Right cardiac atrium (tissue), 5 donors: ENCODE measurements around the gene AOPEP. TPM values are rescaled to one million over a fixed set of nuclear protein-coding genes. Genes with fewer than 3 reads are reported as not detected.
"Not testable (repeated sequence)": the region's sequence is repeated elsewhere in the genome, so short reads cannot be mapped to it uniquely, and the experiment has no call there.

Experiments used
- ATAC-seq, 2 donors: fragments of 200-7000 bp; cut with Tn5 transposase; one replicate each; pipeline versions ENCODE4 v1.8.0 to v1.9.1; 2020; ENCODE audit warnings: moderate library complexity in 2 of 2, mild to moderate bottlenecking in 1 of 2
- DNase-seq, 3 donors: peaks; one replicate each; pipeline ENCODE4 v3.0.0-alpha.2; 2020
- H3K27ac ChIP-seq: one replicate; pipeline ENCODE4 v1.5.1; 2013; ENCODE audit warnings: mild to moderate bottlenecking, low read length, control low read depth, moderate library complexity
- H3K27me3 ChIP-seq: one replicate; pipeline ENCODE4 v1.6.1; 2013; ENCODE audit not compliant: control insufficient read depth, insufficient read depth
- H3K4me1 ChIP-seq: one replicate; pipeline ENCODE4 v1.6.1; 2013; ENCODE audit warnings: low read length; ENCODE audit not compliant: control insufficient read depth, insufficient read depth
- H3K4me3 ChIP-seq: one replicate; pipeline ENCODE4 v1.5.1; 2013; ENCODE audit warnings: low read length, control low read depth
- H3K9me3 ChIP-seq: one replicate; pipeline ENCODE4 v1.6.1; 2013; ENCODE audit warnings: low read length; ENCODE audit not compliant: control insufficient read depth
- WGBS: extraction: QIAGEN DNeasy Blood & Tissue Kit; methylation state at CpG from one replicate; pipeline ENCODE4 v1.1.7; 2013; 5-methylcytosine and 5-hydroxymethylcytosine counted together
- intact Hi-C, 4 donors: fragments of 100-400 bp; cut with DNase I; formaldehyde crosslinking; loops; one replicate each; pipeline versions ENCODE4 v1.11.0 to v1.14.0; 2022 to 2023
- polyA plus RNA-seq: library from polyadenylated mRNA; stranded (reverse); fragments of 200-250 nt; gene quantifications from one replicate; pipeline ENCODE4 v1.2.3, GENCODE V29; 2013
- total RNA-seq, 4 donors: library from RNA; stranded (reverse); fragmentation: NEBNext Ultra II Directional; extraction: Animal tissue kit (Norgen Biotek cat#: 25700); gene quantifications; one replicate each; pipeline ENCODE4 v1.2.1, GENCODE V29; 2021
- donor health status: healthy with polysubstance abuse.
- donor health status: DM: no; HTN: yes; CAD: no.
- donor health status: DM: no; HTN: no; CAD: no.
- donor health status: DM: no; HTN: yes; CAD: no; lungs with severe emphysema.
- donor health status: DM: yes; HTN: yes; CAD: no.

AOPEP gene
- total and polyA plus RNA-seq, 5 donors: 124 to 170 (median 154) TPM

- Histone ChIP-seq H3K4me1 (peaks cover 21% of the 10 kb centered on the region), H3K4me3 (peak overlapping the region; percentile 20), H3K27ac (peak overlapping the region; percentile 88), H3K9me3 (no peaks in the 10 kb centered on the region), H3K27me3 (no peaks in the 10 kb centered on the region)
- 32% methylated on average over 11 of the region's 11 CpGs for WGBS
- DNase-seq (peak; percentile 59 to 71 (median 69)), ATAC-seq (peak; percentile 79 to 82)
- intact Hi-C loops: no loop called here
Observed at GRCh38 chr9:95018099-95018936, 291.8 kb downstream of the AOPEP start.

- H3K27me3 ChIP-seq, H3K4me3 ChIP-seq, H3K27ac ChIP-seq, H3K9me3 ChIP-seq, ATAC-seq, DNase-seq: not testable (repeated sequence)
- WGBS: 93% methylated on average over 6 of the region's 6 CpGs
- H3K4me1 ChIP-seq: peaks cover 31% of the 10 kb centered on the region
- intact Hi-C loops: loop anchor here in 1 of 4 donors (10.0 kb wide), 2 partner anchors 64 to 236 kb away; no protein-coding TSS in a partner anchor
Observed at GRCh38 chr9:95020644-95021043, 294.1 kb downstream of the AOPEP start.

DNA sequence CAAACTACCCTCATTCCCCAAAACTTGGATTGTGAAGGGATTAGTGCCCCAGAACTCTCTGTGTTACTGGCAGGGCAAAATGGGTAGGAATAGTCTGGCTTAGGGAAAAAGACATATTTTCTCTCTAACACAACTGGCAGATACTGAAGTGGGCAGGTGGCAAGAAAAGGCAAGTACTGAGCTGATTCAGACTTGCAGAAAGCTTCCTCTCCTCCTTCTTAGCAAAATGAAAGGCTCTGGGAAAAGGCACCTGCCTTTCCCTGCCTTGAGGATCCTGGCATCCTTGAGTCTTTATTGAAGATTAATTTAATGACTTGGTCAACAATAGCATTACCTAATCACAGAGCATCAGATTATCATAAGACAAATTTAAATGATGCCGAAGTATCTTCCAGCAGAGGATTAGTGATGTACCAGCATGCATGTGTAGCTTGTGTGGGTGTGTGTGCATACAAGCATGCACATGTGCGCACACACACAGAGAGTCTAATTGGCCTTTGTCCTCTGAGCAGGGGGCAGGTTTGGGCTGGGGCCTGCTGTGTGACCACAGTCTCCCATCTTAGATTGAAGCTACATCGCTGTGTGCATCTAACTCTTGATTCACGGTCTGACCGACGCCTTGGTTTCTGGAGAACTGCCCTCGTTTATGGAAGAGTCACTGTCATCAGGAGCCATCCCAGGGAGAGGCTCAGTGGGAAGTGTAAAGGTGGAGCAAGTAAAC lies 294.8 kb downstream of the AOPEP start:
- H3K27me3 ChIP-seq: no peaks in the 10 kb centered on the region
- ATAC-seq (no peak), DNase-seq (no peak)
- peak overlapping the region; percentile 39 for H3K27ac ChIP-seq
- H3K4me3 ChIP-seq: no peak overlapping the region
- WGBS: 70% methylated on average over 7 of the region's 7 CpGs
- H3K4me1 ChIP-seq: peaks cover 31% of the 10 kb centered on the region
- no peaks in the 10 kb centered on the region for H3K9me3 ChIP-seq
- intact Hi-C loops: loop anchor here in 1 of 4 donors (10.0 kb wide), 2 partner anchors 63 to 237 kb away; no protein-coding TSS in a partner anchor

GRCh38 chr9:95022657-95023056 lies 296.2 kb downstream of the AOPEP start:
- H3K4me3 ChIP-seq: no peak overlapping the region
- H3K4me1 ChIP-seq: peaks cover 31% of the 10 kb centered on the region
- intact Hi-C loops: loop anchor here in 1 of 4 donors (10.0 kb wide), 2 partner anchors 62 to 238 kb away; no protein-coding TSS in a partner anchor
- ATAC-seq (no peak), DNase-seq (no peak)
- H3K9me3 ChIP-seq: no peaks in the 10 kb centered on the region
- WGBS: 89% methylated on average over 5 of the region's 5 CpGs
- H3K27ac ChIP-seq: peak overlapping the region; percentile 83
- H3K27me3 ChIP-seq: no peaks in the 10 kb centered on the region

DNA sequence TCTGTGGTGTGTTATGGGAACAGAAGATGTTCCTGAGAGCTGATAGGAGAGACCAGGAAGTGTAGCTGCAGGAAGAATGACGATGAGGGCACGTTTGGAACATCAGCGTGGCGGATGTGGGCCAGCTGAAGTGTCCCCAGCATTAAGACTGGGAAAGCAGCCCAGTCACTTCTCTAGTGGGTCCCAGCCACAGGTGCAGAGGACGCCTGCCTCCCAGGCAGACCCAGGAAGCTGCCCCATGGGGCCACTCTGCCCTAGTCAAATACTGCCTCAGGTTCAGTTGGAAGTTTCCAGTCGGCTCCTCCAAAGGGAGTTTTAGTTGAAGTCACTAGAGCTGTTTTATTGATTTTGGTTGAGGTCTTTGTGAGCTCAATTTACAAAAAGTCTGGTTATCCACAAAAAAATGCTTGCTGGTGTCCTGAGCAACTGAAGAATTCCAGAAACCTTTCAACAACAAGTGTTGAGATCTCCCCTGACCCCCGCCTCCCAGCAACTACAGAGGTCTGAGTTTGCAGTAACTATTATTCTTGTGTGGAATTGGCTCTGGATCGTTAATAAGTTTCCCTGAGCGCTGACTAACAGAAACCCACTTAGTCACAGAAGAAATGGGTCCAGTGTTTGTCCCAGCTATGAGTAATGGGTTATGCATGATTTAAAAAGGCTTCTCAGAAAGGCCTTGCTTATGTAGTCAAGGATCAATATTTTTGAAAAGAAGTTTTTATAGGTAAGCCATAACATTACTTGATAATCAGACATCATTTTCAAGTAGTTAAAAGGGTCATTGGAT lies 296.9 kb downstream of the AOPEP start:
- Histone ChIP-seq H3K27me3 (no peaks in the 10 kb centered on the region), H3K4me3 (no peak overlapping the region), H3K9me3 (no peaks in the 10 kb centered on the region), H3K27ac (peak overlapping the region; percentile 84), H3K4me1 (peaks cover 34% of the 10 kb centered on the region)
- peak; percentile 45 to 60 for ATAC-seq
- peak; percentile 43 to 68 (median 62) for DNase-seq
- intact Hi-C loops: loop anchor here in 1 of 4 donors (10.0 kb wide), 2 partner anchors 61 to 239 kb away; no protein-coding TSS in a partner anchor
- 30% methylated on average over 9 of the region's 9 CpGs for WGBS

DNA sequence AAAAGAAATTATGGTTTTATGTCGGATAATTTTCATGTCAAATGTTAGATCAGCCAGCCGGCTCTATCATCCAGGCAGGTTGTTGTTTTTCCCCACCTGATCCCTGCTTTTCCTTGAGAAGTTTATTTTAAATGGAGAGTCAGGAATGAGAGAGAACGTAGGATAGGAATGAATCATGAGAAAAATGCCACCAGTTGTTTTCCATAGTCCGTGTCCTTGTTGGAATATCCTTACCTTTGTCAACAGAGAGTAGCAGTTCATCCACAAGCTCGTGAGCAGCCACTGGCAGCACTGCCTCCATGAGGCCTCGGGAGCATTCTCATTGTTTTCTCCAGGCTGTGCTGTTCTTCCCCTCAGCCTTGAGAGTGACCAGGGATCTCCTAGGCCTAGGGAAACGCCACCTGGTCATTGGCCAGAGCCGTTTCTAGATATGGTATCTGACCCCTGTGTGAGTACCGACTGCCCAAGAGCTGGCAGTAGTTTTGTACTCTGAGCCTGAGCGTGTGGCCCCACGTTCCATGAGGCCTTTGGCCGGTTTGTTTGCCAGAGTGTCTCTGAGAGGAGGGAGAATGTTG lies 297.7 kb downstream of the AOPEP start:
- Histone ChIP-seq H3K9me3 (no peaks in the 10 kb centered on the region), H3K4me3 (peak overlapping the region; percentile 6), H3K4me1 (peaks cover 28% of the 10 kb centered on the region), H3K27me3 (no peaks in the 10 kb centered on the region), H3K27ac (peak overlapping the region; percentile 84)
- ATAC-seq (peak; percentile 40 to 46), DNase-seq (peak; percentile 29 to 70 (median 57))
- intact Hi-C loops: loop anchor here in 1 of 4 donors (10.0 kb wide), 2 partner anchors 61 to 239 kb away; no protein-coding TSS in a partner anchor
- 26% methylated on average over 12 of the region's 12 CpGs for WGBS

DNA sequence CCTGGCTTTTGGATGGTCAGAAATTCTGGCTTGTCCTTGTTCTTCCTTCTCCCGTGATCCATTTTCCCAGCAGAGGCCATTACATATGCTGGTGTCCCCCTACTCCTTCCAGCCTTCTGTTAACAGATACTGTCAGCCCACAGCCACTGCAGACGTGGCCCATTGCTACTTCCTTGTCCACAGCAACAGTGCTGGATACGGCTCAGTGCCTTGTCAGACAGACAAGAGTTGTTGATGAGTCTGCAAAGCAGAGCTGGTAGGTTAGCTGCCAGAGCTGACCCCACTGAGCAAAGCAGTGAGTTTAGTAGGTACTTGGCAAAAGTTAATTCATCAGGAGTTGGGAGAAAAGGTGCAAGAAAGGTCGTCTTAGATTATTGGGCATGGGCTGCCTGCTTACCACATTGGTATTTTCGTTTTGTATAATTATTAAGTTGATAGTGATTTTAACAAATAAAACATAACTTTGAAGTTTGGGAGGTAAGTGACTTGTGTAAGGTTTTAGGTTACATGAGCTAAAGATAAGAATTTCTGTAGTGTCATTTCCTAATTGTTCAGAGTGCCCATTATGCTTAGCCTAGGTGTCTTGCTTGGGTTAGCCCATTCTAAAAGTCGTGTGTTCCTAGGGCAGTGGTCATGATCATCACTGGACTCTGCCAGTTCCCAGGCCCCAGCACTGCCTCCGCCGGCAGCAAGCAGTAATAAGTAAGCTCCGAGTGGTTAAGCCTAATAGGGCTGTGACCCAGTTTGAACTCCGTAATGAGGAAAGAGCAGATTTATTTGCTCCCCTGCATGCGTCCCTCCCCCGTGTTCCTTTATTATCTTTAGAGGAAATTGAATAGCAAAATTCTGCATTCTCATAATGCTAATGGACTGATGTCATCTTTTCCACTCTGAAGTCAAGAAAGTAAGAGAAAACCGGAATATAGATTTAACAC lies 299.0 kb downstream of the AOPEP start:
- H3K4me1 ChIP-seq: peaks cover 23% of the 10 kb centered on the region
- DNase-seq: peak; percentile 73 to 83 (median 82)
- H3K27me3 ChIP-seq: no peaks in the 10 kb centered on the region
- H3K27ac ChIP-seq: peak overlapping the region; percentile 71
- ATAC-seq: peak; percentile 89
- 17% methylated on average over 13 of the region's 13 CpGs for WGBS
- no peaks in the 10 kb centered on the region for H3K9me3 ChIP-seq
- intact Hi-C loops: loop anchor here in 1 of 4 donors (10.0 kb wide), 2 partner anchors 59 to 241 kb away; no protein-coding TSS in a partner anchor
- H3K4me3 ChIP-seq: no peak overlapping the region

- WGBS: 66% methylated on average over 6 of the region's 6 CpGs
- Histone ChIP-seq H3K4me1 (peaks cover 25% of the 10 kb centered on the region), H3K4me3 (no peak overlapping the region), H3K27me3 (no peaks in the 10 kb centered on the region), H3K9me3 (no peaks in the 10 kb centered on the region), H3K27ac (no peak overlapping the region)
- intact Hi-C loops: loop anchor here in 1 of 4 donors (10.0 kb wide), 2 partner anchors 59 to 241 kb away; no protein-coding TSS in a partner anchor
- DNase-seq (no peak), ATAC-seq (no peak)
Observed at GRCh38 chr9:95026148-95026524, 299.6 kb downstream of the AOPEP start.
